GM23338 (cell line): ENCODE data around the gene ACADS.

ENCODE experiments used
- CREB1 ChIP-seq: fragments of 250-450 bp; sonication (Bioruptor Pico); IDR thresholded peaks from 2 replicates; pipeline ENCODE4 v1.5.0; 2020; ENCODE audit warnings: low read depth, mild to moderate bottlenecking, moderate library complexity
- CTCF ChIP-seq, 2 experiments: fragments of 200-600 bp in 1 of 2; sonication (generic) in 1 of 2; conservative IDR thresholded peaks; 2 replicates each; pipeline versions ENCODE4 v1.5.1 to v1.6.1; 2016 to 2017; ENCODE audit warnings: antibody characterized with exemption in 2 of 2, low read depth in 2 of 2, mild to moderate bottlenecking in 2 of 2, moderate library complexity in 1 of 2
- EZH2 ChIP-seq: fragments of 200-600 bp; sonication (generic); IDR thresholded peaks from one replicate; pipeline ENCODE4 v1.8.0; 2017; ENCODE audit warnings: antibody characterized with exemption, mild to moderate bottlenecking, low read depth; ENCODE audit not compliant: unreplicated experiment
- EZH2phosphoT487 ChIP-seq: fragments of 200-600 bp; sonication (generic); IDR thresholded peaks from one replicate; pipeline ENCODE4 v1.8.1; 2018; ENCODE audit warnings: antibody characterized with exemption; ENCODE audit not compliant: unreplicated experiment
- JUNB ChIP-seq: IDR thresholded peaks from one replicate; pipeline ENCODE4 v1.6.1; 2016; ENCODE audit warnings: antibody characterized with exemption; ENCODE audit not compliant: unreplicated experiment
- POLR2AphosphoS5 ChIP-seq: IDR thresholded peaks from 2 replicates; pipeline ENCODE4 v1.6.1; 2016; ENCODE audit warnings: antibody characterized with exemption, low read depth
- REST ChIP-seq: IDR thresholded peaks from one replicate; pipeline ENCODE4 v1.6.1; 2018; ENCODE audit warnings: antibody characterized with exemption; ENCODE audit not compliant: unreplicated experiment
- STAT1 ChIP-seq: IDR thresholded peaks from one replicate; pipeline ENCODE4 v1.6.1; 2016; ENCODE audit warnings: antibody characterized with exemption; ENCODE audit not compliant: unreplicated experiment

- 0 out of 4 replicates have a peak, but pooled peaks of 1 of the 2 experiments have one; percentile 3 for TF ChIP-seq CTCF (conservative IDR thresholded peaks at IDR 0.05; ENCODE audit: low read depth in 2 of 2)
- no peak for TF ChIP-seq POLR2AphosphoS5
- TF ChIP-seq REST = no peak
- TF ChIP-seq EZH2 = no peak
- TF ChIP-seq EZH2phosphoT487 = no peak
- TF ChIP-seq CREB1 (CRISPR knock-in tag) = no peak
- TF ChIP-seq STAT1 = no peak
- TF ChIP-seq JUNB = no peak
These were observed 35.0 kb downstream of the ACADS start for GRCh38 chr12:120760349-120761254.
